Upper lobe of right lung (tissue), 1 donor: ENCODE results near the gene CCDC102B. TPM values are rescaled to one million over a fixed set of nuclear protein-coding genes. Genes with fewer than 3 reads are reported as not detected.

Experiments
- ATAC-seq: fragments of 200-7000 bp; cut with Tn5 transposase; one replicate; pipeline ENCODE4 v1.9.1; 2020; ENCODE audit warnings: mild to moderate bottlenecking, moderate library complexity
- DNase-seq: peaks from one replicate; pipeline ENCODE4 v3.0.0-alpha.2; 2020
- H3K27ac ChIP-seq: fragments of 200-600 bp; one replicate; pipeline ENCODE4 v1.8.0; 2022
- H3K27me3 ChIP-seq: fragments of 200-600 bp; one replicate; pipeline ENCODE4 v1.8.0; 2022; ENCODE audit warnings: mild to moderate bottlenecking
- H3K36me3 ChIP-seq: fragments of 200-600 bp; one replicate; pipeline ENCODE4 v1.8.0; 2022
- H3K4me1 ChIP-seq: fragments of 200-600 bp; one replicate; pipeline ENCODE4 v1.8.0; 2022
- H3K4me3 ChIP-seq: fragments of 200-600 bp; one replicate; pipeline ENCODE4 v1.8.0; 2022; ENCODE audit warnings: mild to moderate bottlenecking
- H3K9me3 ChIP-seq: fragments of 200-600 bp; one replicate; pipeline ENCODE4 v1.8.0; 2022
- CTCF ChIP-seq: fragments of 200-600 bp; IDR thresholded peaks from one replicate; pipeline ENCODE4 v1.8.0; 2022; ENCODE audit warnings: antibody characterized with exemption
- intact Hi-C: fragments of 100-400 bp; cut with DNase I; formaldehyde crosslinking; loops from one replicate; pipeline ENCODE4 v1.11.0; 2022
- total RNA-seq: library from RNA; stranded (reverse); fragmentation: NEBNext Ultra II Directional; extraction: Animal tissue kit (Norgen Biotek cat#: 25700); gene quantifications from one replicate; pipeline ENCODE4 v1.2.1, GENCODE V29; 2021
- donor health status: DM: no; HTN: yes; CAD: no; lungs with severe emphysema.

The CCDC102B gene
- total RNA-seq, 1 donor from 2014 or later: 43.7 TPM

GRCh38 chr18:68800075-68800474, 2.2 kb downstream of the CCDC102B start:
- H3K4me1 ChIP-seq: no peaks in the 10 kb centered on the region
- no peaks in the 10 kb centered on the region for H3K36me3 ChIP-seq
- H3K27me3 ChIP-seq: no peaks in the 10 kb centered on the region
- DNase-seq (no peak), ATAC-seq (no peak)
- no peak overlapping the region for H3K27ac ChIP-seq
- intact Hi-C loops: no loop called here
- H3K9me3 ChIP-seq: no peaks in the 10 kb centered on the region
- no peak for TF ChIP-seq CTCF
- peak overlapping the region; percentile 34 for H3K4me3 ChIP-seq

GRCh38 chr18:68803356-68803755, 5.5 kb downstream of the CCDC102B start:
- H3K27me3 ChIP-seq: no peaks in the 10 kb centered on the region
- intact Hi-C loops: no loop called here
- H3K27ac ChIP-seq: no peak overlapping the region
- ATAC-seq (peak; percentile 58), DNase-seq (peak; percentile 71)
- H3K36me3 ChIP-seq: no peaks in the 10 kb centered on the region
- no peak for TF ChIP-seq CTCF
- no peaks in the 10 kb centered on the region for H3K9me3 ChIP-seq
- no peak overlapping the region for H3K4me3 ChIP-seq
- no peaks in the 10 kb centered on the region for H3K4me1 ChIP-seq

DNA sequence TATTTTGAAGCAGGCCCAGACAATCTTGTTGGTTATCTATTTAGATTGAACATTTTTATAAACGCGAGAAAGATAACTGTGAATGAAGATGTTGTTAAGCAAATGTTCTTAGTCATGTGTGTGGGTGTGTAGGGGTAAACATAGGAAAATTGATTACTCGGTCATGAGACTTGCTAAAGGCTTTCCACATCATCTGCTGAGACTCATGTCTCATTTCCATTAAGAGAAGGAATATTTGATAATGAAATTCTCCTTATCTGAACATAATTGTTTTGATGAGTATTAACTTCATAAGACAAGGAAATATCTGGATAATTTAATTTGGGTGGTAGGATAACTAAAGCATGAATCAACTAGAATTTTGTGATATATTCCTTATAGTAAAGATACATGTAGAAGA, 19.7 kb downstream of the CCDC102B start:
- ATAC-seq: no peak
- TF ChIP-seq CTCF: no peak
- intact Hi-C loops: no loop called here

DNA sequence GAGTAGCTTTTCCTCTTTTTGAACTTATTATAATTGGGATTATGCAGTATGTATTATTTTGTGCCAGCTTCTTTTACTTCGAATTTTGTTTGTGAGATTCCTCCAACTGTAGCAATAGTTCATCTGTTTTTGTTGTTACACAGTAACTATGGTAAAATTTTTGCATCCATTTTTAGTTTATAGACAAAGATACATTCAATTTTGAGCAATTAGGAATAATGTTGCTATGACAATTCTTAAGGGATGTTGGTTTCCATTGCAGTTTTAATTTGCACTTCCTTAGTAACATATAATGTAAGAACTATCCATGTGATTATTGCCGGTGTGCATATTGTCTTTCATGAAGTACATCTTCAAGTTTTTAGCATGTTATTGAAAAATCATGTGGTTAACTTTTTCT, 20.7 kb downstream of the CCDC102B start:
- DNase-seq (no peak), ATAC-seq (no peak)
- no peak for TF ChIP-seq CTCF
- Histone ChIP-seq H3K27me3 (no peaks in the 10 kb centered on the region), H3K4me3 (no peak overlapping the region), H3K36me3 (no peaks in the 10 kb centered on the region), H3K27ac (peak overlapping the region; percentile 52), H3K4me1 (peaks cover 3% of the 10 kb centered on the region), H3K9me3 (no peaks in the 10 kb centered on the region)
- intact Hi-C loops: no loop called here

More for the DNA sequence above, 19.7 kb downstream of the CCDC102B start:
- Histone ChIP-seq H3K36me3 (no peaks in the 10 kb centered on the region), H3K27me3 (no peaks in the 10 kb centered on the region), H3K4me3 (no peak overlapping the region), H3K27ac (no peak overlapping the region), H3K4me1 (peaks cover 3% of the 10 kb centered on the region), H3K9me3 (no peaks in the 10 kb centered on the region)
- DNase-seq: no peak

- intact Hi-C loops: no loop called here
- DNase-seq (no peak), ATAC-seq (no peak)
- TF ChIP-seq CTCF: no peak
- Histone ChIP-seq H3K4me1 (peaks cover 3% of the 10 kb centered on the region), H3K27me3 (no peaks in the 10 kb centered on the region), H3K9me3 (no peaks in the 10 kb centered on the region), H3K36me3 (no peaks in the 10 kb centered on the region), H3K27ac (no peak overlapping the region), H3K4me3 (no peak overlapping the region)
Measured at GRCh38 chr18:68822926-68823325, 25.0 kb downstream of the CCDC102B start.

- H3K36me3 ChIP-seq: no peaks in the 10 kb centered on the region
- no peak for DNase-seq
- H3K4me1 ChIP-seq: peaks cover 3% of the 10 kb centered on the region
- no peak for TF ChIP-seq CTCF
- intact Hi-C loops: no loop called here
- peak; percentile 85 for ATAC-seq
- H3K27me3 ChIP-seq: no peaks in the 10 kb centered on the region
- no peaks in the 10 kb centered on the region for H3K9me3 ChIP-seq
- no peak overlapping the region for H3K27ac ChIP-seq
- H3K4me3 ChIP-seq: no peak overlapping the region
Measured at GRCh38 chr18:68826121-68826520, 28.2 kb downstream of the CCDC102B start.
